ENCODE data around the gene PTGER1.

GRCh38 chr19:14516746-14517438, 41.7 kb upstream of the PTGER1 start:
- TF ChIP-seq CTCF (IDR thresholded peaks at IDR 0.05; ENCODE audit: low read length) (no peak), EZH2 (IDR thresholded peaks at IDR 0.05; ENCODE audit: borderline replicate concordance, low read length) (no peak)
